GM23248 (cell line): ENCODE measurements around the gene KCND2.

Experiments
- EZH2 ChIP-seq: fragments of 200-600 bp; sonication (generic); IDR thresholded peaks from 2 replicates; pipeline ENCODE4 v1.6.1; 2018; ENCODE audit warnings: antibody characterized with exemption, mild to moderate bottlenecking; ENCODE audit not compliant: insufficient read depth, poor library complexity, severe bottlenecking
- EZH2phosphoT487 ChIP-seq: fragments of 200-600 bp; sonication (generic); IDR thresholded peaks from 2 replicates; pipeline ENCODE4 v1.6.1; 2018; ENCODE audit warnings: antibody characterized with exemption, moderate library complexity, mild to moderate bottlenecking, low read depth; ENCODE audit not compliant: insufficient read depth

GRCh38 chr7:120684463-120684862, 411.5 kb downstream of the KCND2 start:
- no peak for TF ChIP-seq EZH2phosphoT487
- no peak for TF ChIP-seq EZH2
